Measurements from ENCODE around the gene IL31RA.
"Not testable (repeated sequence)": the region's sequence is repeated elsewhere in the genome, so short reads cannot be mapped to it uniquely, and the experiment has no call there.

IL31RA gene

DNA sequence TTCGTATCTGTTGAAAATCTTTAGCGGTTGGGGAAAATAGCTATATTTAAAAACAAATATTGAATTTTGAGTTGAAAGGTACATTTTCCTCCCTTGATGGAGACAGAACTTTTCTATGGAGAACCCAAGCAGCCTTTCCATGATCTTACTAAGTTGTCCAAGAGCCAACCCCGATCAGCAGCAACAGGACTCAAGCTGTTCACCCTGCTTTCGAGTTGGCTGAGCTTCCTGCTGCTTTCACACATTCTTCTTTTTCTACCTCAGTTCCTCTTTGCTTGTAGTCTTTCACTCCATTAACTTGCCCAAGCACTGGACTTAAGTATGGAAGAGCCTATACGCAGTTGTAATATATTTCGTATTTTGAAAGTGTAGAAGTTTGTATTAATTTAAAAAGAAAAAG is 84.2 kb downstream of the IL31RA start:
- ATAC-seq = no peak
- TF ChIP-seq ZFP3 (CRISPR knock-in tag; IDR thresholded peaks at IDR 0.05) (no peak), ZFP30 (CRISPR knock-in tag; IDR thresholded peaks at IDR 0.05) (no peak), BACH2 (CRISPR knock-in tag; IDR thresholded peaks at IDR 0.05; ENCODE audit: borderline replicate concordance) (no peak), ARNTL (CRISPR knock-in tag; IDR thresholded peaks at IDR 0.05; ENCODE audit: borderline replicate concordance, low read depth) (no peak), ISL1 (CRISPR knock-in tag; IDR thresholded peaks at IDR 0.05) (no peak), OSR1 (CRISPR knock-in tag; IDR thresholded peaks at IDR 0.05) (no peak), SNAI2 (CRISPR knock-in tag; IDR thresholded peaks at IDR 0.05) (no peak), GLIS3 (CRISPR knock-in tag; IDR thresholded peaks at IDR 0.05) (no peak), RARB (CRISPR knock-in tag; IDR thresholded peaks at IDR 0.05) (no peak), ZNF70 (CRISPR knock-in tag; IDR thresholded peaks at IDR 0.05) (no peak), ZNF565 (CRISPR knock-in tag; conservative IDR thresholded peaks at IDR 0.05; ENCODE audit: low read depth) (no peak), TOX (CRISPR knock-in tag; IDR thresholded peaks at IDR 0.05; ENCODE audit: borderline replicate concordance) (no peak)
- TF ChIP-seq, protein P1, sequence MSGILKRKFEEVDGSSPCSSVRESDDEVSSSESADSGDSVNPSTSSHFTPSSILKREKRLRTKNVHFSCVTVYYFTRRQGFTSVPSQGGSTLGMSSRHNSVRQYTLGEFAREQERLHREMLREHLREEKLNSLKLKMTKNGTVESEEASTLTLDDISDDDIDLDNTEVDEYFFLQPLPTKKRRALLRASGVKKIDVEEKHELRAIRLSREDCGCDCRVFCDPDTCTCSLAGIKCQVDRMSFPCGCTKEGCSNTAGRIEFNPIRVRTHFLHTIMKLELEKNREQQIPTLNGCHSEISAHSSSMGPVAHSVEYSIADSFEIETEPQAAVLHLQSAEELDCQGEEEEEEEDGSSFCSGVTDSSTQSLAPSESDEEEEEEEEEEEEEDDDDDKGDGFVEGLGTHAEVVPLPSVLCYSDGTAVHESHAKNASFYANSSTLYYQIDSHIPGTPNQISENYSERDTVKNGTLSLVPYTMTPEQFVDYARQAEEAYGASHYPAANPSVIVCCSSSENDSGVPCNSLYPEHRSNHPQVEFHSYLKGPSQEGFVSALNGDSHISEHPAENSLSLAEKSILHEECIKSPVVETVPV (CRISPR knock-in tag; IDR thresholded peaks at IDR 0.05) = no peak

DNA sequence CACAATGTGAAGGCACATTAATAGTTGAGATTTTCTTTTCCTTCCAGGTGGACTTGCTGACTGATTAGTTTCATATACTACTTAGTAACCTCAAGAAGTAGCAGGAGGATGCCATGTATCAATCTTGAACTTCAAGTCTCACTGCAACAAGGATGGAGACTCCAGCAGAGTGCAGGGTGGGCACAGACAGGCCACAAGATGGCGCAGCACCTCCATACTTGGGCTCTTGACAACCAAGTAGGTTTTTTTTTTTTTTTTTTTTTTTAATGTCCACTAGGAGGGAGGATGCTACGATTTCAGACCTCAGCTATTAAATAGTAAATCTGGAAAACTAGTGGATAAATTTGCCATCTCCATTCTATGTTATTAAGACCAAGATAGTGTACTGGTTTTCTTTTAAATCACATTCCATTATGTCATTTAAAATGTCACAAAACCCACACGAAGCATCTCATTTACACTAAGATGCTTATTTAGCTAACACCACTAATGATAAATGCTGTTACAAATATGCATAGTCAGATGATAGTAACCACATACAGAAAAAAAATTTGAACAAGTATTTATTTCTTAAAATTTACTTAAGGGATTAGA is 85.0 kb downstream of the IL31RA start:
- ATAC-seq = peak; percentile 94
- TF ChIP-seq, protein P2, sequence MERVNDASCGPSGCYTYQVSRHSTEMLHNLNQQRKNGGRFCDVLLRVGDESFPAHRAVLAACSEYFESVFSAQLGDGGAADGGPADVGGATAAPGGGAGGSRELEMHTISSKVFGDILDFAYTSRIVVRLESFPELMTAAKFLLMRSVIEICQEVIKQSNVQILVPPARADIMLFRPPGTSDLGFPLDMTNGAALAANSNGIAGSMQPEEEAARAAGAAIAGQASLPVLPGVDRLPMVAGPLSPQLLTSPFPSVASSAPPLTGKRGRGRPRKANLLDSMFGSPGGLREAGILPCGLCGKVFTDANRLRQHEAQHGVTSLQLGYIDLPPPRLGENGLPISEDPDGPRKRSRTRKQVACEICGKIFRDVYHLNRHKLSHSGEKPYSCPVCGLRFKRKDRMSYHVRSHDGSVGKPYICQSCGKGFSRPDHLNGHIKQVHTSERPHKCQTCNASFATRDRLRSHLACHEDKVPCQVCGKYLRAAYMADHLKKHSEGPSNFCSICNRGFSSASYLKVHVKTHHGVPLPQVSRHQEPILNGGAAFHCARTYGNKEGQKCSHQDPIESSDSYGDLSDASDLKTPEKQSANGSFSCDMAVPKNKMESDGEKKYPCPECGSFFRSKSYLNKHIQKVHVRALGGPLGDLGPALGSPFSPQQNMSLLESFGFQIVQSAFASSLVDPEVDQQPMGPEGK (CRISPR knock-in tag; IDR thresholded peaks at IDR 0.05; ENCODE audit: borderline replicate concordance) = no peak
- no peak for TF ChIP-seq ESRRG (CRISPR knock-in tag; IDR thresholded peaks at IDR 0.05)
- no peak for TF ChIP-seq ZC3H10 (CRISPR knock-in tag; IDR thresholded peaks at IDR 0.05)
- no peak for TF ChIP-seq OSR1 (CRISPR knock-in tag; IDR thresholded peaks at IDR 0.05)
- TF ChIP-seq, protein P3, sequence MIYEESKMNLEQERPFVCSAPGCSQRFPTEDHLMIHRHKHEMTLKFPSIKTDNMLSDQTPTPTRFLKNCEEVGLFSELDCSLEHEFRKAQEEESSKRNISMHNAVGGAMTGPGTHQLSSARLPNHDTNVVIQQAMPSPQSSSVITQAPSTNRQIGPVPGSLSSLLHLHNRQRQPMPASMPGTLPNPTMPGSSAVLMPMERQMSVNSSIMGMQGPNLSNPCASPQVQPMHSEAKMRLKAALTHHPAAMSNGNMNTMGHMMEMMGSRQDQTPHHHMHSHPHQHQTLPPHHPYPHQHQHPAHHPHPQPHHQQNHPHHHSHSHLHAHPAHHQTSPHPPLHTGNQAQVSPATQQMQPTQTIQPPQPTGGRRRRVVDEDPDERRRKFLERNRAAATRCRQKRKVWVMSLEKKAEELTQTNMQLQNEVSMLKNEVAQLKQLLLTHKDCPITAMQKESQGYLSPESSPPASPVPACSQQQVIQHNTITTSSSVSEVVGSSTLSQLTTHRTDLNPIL (CRISPR knock-in tag; IDR thresholded peaks at IDR 0.05; ENCODE audit: low read depth) = no peak

DNA sequence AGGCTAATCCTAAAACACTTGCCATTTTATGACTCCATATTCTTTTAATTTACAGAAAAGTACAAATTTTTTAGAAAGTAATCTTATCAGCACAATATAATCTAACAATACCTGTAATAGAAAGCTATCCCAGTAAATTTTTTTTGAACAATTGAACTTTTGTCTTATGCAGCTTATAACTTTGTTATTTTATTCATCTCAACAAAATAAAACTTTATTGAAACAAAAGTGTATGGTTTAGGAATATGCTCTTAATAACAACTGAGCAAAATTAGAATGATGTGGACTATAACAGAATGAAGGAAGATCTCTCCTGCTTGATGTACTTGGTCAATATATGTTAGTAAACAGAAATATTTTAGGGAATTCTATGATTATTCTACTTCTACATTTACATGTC is 86.4 kb downstream of the IL31RA start:
- not testable (repeated sequence) for ATAC-seq

DNA sequence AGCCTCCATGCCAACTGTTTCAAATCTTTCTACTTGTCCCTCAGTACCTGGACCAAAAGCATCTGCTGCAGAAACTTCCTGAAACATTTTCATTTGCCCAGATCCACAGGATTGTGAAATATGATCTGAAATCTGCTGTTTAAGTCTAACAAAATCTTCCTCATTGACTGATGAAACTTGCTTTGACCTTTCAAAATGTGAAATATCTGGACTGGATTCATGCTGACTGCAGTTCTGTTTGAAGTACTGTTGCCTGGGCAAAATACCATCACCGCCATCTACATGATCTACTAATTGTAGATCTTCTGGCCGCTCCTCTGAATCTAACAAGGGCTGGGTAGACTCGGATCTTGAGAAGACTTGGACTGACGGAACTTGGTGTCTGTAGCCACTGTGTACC is 90.0 kb downstream of the IL31RA start:
- ATAC-seq = not testable (repeated sequence)

DNA sequence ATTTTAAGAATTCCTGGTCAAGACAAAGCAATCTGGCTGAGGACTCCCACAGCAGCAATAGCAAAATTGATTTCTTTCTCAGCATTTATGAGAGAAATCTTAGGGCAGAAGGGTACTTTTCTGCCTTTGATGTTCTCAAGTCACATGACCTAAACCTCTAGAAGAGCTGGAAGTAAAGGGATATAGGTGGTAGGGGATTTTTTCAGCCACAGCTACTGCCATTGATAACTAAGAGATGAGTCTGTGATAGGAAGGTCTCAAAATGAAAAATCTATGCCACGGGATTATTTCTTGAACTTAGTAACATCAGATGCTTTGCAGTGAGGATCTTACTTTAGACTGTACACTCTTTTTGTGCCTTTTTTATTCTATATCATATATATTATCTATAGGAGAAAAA is 108.1 kb downstream of the IL31RA start:
- TF ChIP-seq ZNF8 (CRISPR knock-in tag; IDR thresholded peaks at IDR 0.05) (no peak), CSDC2 (CRISPR knock-in tag; IDR thresholded peaks at IDR 0.05) (no peak), ZFP30 (CRISPR knock-in tag; IDR thresholded peaks at IDR 0.05) (no peak), ZNF70 (CRISPR knock-in tag; IDR thresholded peaks at IDR 0.05) (no peak), TCF4 (CRISPR knock-in tag; IDR thresholded peaks at IDR 0.05; ENCODE audit: borderline replicate concordance) (no peak), BACH2 (CRISPR knock-in tag; IDR thresholded peaks at IDR 0.05; ENCODE audit: borderline replicate concordance) (no peak), GLIS3 (CRISPR knock-in tag; IDR thresholded peaks at IDR 0.05) (no peak), ISL1 (CRISPR knock-in tag; IDR thresholded peaks at IDR 0.05) (no peak)
- TF ChIP-seq, protein P4, sequence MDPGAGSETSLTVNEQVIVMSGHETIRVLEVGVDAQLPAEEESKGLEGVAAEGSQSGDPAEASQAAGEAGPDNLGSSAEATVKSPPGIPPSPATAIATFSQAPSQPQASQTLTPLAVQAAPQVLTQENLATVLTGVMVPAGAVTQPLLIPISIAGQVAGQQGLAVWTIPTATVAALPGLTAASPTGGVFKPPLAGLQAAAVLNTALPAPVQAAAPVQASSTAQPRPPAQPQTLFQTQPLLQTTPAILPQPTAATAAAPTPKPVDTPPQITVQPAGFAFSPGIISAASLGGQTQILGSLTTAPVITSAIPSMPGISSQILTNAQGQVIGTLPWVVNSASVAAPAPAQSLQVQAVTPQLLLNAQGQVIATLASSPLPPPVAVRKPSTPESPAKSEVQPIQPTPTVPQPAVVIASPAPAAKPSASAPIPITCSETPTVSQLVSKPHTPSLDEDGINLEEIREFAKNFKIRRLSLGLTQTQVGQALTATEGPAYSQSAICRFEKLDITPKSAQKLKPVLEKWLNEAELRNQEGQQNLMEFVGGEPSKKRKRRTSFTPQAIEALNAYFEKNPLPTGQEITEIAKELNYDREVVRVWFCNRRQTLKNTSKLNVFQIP (CRISPR knock-in tag; IDR thresholded peaks at IDR 0.05; ENCODE audit: borderline replicate concordance, low read depth) = no peak
- ATAC-seq = no peak
